ENCODE results near the gene TBL1X.

DNA sequence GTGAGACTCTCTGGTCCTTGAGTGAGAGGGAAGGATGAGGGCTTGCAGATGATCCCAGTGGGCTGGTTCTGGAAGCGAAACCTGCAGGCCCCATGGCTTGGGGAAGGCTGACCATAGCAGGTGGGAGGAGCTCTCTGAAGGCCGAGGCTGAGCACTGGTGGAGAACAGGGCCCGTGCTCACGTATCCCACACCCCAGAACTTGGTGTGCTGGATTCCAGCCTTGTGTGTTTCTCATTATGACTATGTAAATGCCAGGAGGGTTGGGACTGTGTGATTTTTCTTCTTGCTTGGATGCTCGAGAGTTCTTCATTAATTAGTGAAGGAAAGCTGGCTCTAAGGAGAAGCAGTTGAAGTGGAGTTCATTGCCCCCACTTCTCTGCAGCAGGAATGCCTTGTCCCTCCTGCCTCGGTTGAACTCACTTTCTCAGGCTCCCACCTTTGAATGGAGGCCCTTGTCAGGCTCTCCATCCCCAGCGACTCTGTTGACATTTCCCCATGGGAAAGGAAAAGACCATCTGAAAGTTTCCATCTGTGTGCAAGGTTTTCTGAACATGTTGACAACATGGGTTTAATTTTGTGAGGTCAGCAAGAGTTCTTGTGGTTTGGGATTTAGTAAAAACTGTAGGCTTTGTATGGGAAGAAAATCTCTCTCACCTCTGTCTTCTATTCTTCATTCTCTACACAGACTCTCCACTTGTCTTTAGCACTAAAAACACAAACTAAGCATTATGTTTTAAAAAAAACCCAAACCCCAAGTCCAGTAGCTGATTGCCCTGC, 57.7 kb downstream of the TBL1X start:
- TF ChIP-seq, protein P1, sequence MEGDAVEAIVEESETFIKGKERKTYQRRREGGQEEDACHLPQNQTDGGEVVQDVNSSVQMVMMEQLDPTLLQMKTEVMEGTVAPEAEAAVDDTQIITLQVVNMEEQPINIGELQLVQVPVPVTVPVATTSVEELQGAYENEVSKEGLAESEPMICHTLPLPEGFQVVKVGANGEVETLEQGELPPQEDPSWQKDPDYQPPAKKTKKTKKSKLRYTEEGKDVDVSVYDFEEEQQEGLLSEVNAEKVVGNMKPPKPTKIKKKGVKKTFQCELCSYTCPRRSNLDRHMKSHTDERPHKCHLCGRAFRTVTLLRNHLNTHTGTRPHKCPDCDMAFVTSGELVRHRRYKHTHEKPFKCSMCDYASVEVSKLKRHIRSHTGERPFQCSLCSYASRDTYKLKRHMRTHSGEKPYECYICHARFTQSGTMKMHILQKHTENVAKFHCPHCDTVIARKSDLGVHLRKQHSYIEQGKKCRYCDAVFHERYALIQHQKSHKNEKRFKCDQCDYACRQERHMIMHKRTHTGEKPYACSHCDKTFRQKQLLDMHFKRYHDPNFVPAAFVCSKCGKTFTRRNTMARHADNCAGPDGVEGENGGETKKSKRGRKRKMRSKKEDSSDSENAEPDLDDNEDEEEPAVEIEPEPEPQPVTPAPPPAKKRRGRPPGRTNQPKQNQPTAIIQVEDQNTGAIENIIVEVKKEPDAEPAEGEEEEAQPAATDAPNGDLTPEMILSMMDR (IDR thresholded peaks at IDR 0.05): no peak
- TF ChIP-seq POLR2A (IDR thresholded peaks at IDR 0.05; ENCODE audit: low read depth) (no peak), EP300 (IDR thresholded peaks at IDR 0.05) (no peak), POLR2AphosphoS5 (IDR thresholded peaks at IDR 0.05) (no peak)

All from esophagus muscularis mucosa (tissue), 4 donors.